Fibroblast of lung (primary cell): ENCODE results near the gene IL31RA. TPM values are rescaled to one million over a fixed set of nuclear protein-coding genes. Genes with fewer than 3 reads are reported as not detected.

ENCODE experiments used
- DNase-seq, 2 donors: peaks; one replicate each; pipeline versions ENCODE4 v3.0.0 to v3.0.0-alpha.2; 2010; ENCODE audit warnings: low read depth in 2 of 2
- H2AFZ ChIP-seq: 2 replicates; pipeline ENCODE4 v1.5.1; 2012; ENCODE audit warnings: low read length, control low read depth, inconsistent platforms
- H3K27ac ChIP-seq: 2 replicates; pipeline ENCODE4 v1.5.1; 2011; ENCODE audit warnings: low read length, control low read depth; ENCODE audit not compliant: insufficient read depth
- H3K27me3 ChIP-seq: 2 replicates; pipeline ENCODE4 v1.5.1; 2011; ENCODE audit warnings: mild to moderate bottlenecking, low read length; ENCODE audit not compliant: control insufficient read depth, insufficient read depth
- H3K36me3 ChIP-seq: 2 replicates; pipeline ENCODE4 v1.5.1; 2011; ENCODE audit warnings: low read length; ENCODE audit not compliant: control insufficient read depth, insufficient read depth
- H3K4me1 ChIP-seq: 2 replicates; pipeline ENCODE4 v1.5.1; 2011; ENCODE audit warnings: low read length; ENCODE audit not compliant: control insufficient read depth, insufficient read depth; ENCODE audit errors: extremely low read depth
- H3K4me2 ChIP-seq: 2 replicates; pipeline ENCODE4 v1.5.1; 2011; ENCODE audit warnings: low read length, control low read depth; ENCODE audit not compliant: insufficient read depth; ENCODE audit errors: extremely low read depth
- H3K4me3 ChIP-seq, 4 experiments: fragments of 200-600 bp in 1 of 4; sonication (generic) in 1 of 4; replicated peaks in 1 of 4; 2 replicates each; pipeline ENCODE4 v1.5.1; 2011 to 2016; ENCODE audit warnings: low read length in 4 of 4, low read depth in 3 of 4, mild to moderate bottlenecking in 3 of 4, control low read depth in 2 of 4, inconsistent platforms in 1 of 4, mixed read lengths in 1 of 4; ENCODE audit not compliant: insufficient read depth in 1 of 4; ENCODE audit errors: control extremely low read depth in 1 of 4
- H3K79me2 ChIP-seq: 2 replicates; pipeline ENCODE4 v1.5.1; 2012; ENCODE audit warnings: mild to moderate bottlenecking, low read length, inconsistent platforms; ENCODE audit not compliant: control insufficient read depth, insufficient read depth
- H3K9ac ChIP-seq: 2 replicates; pipeline ENCODE4 v1.5.1; 2011; ENCODE audit warnings: mild to moderate bottlenecking, low read length, control low read depth; ENCODE audit not compliant: insufficient read depth
- H3K9me3 ChIP-seq: 2 replicates; pipeline ENCODE4 v1.5.1; 2012; ENCODE audit warnings: low read depth, low read length; ENCODE audit not compliant: control insufficient read depth, insufficient read depth
- H4K20me1 ChIP-seq: 2 replicates; pipeline ENCODE4 v1.5.1; 2011; ENCODE audit warnings: low read length; ENCODE audit not compliant: control insufficient read depth, insufficient read depth; ENCODE audit errors: extremely low read depth
- CTCF ChIP-seq, 2 donors: IDR thresholded peaks in 1 of 2; conservative IDR thresholded peaks in 1 of 2; 1 replicate in 1 of 2; 2 replicates in 1 of 2; pipeline ENCODE4 v1.5.1; 2011 to 2012; ENCODE audit warnings: low read length in 2 of 2, control low read depth in 1 of 2, inconsistent platforms in 1 of 2, low read depth in 1 of 2, mild to moderate bottlenecking in 1 of 2
- EZH2 ChIP-seq: IDR thresholded peaks from 2 replicates; pipeline ENCODE4 v1.5.1; 2012; ENCODE audit warnings: low read length, control low read depth, mild to moderate bottlenecking; ENCODE audit errors: missing control alignments
- polyA plus RNA-seq, 2 donors: library from polyadenylated mRNA; depleted of rRNA in 1 of 2; stranded (reverse) in 1 of 2; unstranded in 1 of 2; fragments of >200 nt; gene quantifications; 2 replicates each; pipeline ENCODE4 v1.2.1, GENCODE V29; 2011 to 2012; ENCODE audit warnings: missing spikeins in 1 of 2
- total RNA-seq: library from RNA; depleted of rRNA; stranded (reverse); fragments of >200 nt; gene quantifications from 2 replicates; pipeline ENCODE4 v1.2.1, GENCODE V29; 2014

Gene IL31RA
- total and polyA plus RNA-seq, 2 donors (not counting 1 experiment from before 2014, with no cell fraction given) = 0.28 to 2.6 TPM

GRCh38 chr5:55856516-55857246, 5.5 kb downstream of the IL31RA start:
- no peaks in the 10 kb centered on the region for H3K79me2 ChIP-seq
- H2AFZ ChIP-seq = no peak overlapping the region
- no peak for DNase-seq
- H3K4me2 ChIP-seq = no peak overlapping the region
- TF ChIP-seq CTCF (conservative IDR thresholded peaks at IDR 0.05 in 1 of 2, IDR thresholded peaks at IDR 0.05 in 1 of 2; ENCODE audit: low read depth in 1 of 2, low read length in 2 of 2) = no peak
- no peak for TF ChIP-seq EZH2
- H3K4me1 ChIP-seq = peaks cover 3% of the 10 kb centered on the region
- H3K36me3 ChIP-seq = no peaks in the 10 kb centered on the region
- no peaks in the 10 kb centered on the region for H3K27me3 ChIP-seq
- no peak overlapping the region for H3K4me3 ChIP-seq
- H4K20me1 ChIP-seq = no peaks in the 10 kb centered on the region
- H3K9ac ChIP-seq = no peak overlapping the region
- no peaks in the 10 kb centered on the region for H3K9me3 ChIP-seq
- no peak overlapping the region for H3K27ac ChIP-seq

GRCh38 chr5:55857247-55857640, 6.1 kb downstream of the IL31RA start:
- Histone ChIP-seq H3K9me3 (no peaks in the 10 kb centered on the region), H3K79me2 (no peaks in the 10 kb centered on the region), H4K20me1 (no peaks in the 10 kb centered on the region), H3K4me2 (no peak overlapping the region), H3K27ac (no peak overlapping the region), H3K4me1 (peaks cover 3% of the 10 kb centered on the region), H3K4me3 (no peak overlapping the region), H3K9ac (no peak overlapping the region), H2AFZ (no peak overlapping the region), H3K27me3 (no peaks in the 10 kb centered on the region), H3K36me3 (no peaks in the 10 kb centered on the region)
- TF ChIP-seq CTCF (conservative IDR thresholded peaks at IDR 0.05 in 1 of 2, IDR thresholded peaks at IDR 0.05 in 1 of 2; ENCODE audit: low read depth in 1 of 2, low read length in 2 of 2) = no peak
- TF ChIP-seq EZH2 = no peak
- peak in 1 of 2 donors; percentile 41 for DNase-seq

GRCh38 chr5:55858104-55858503, 6.9 kb downstream of the IL31RA start:
- no peak overlapping the region for H3K4me3 ChIP-seq
- H3K27ac ChIP-seq = no peak overlapping the region
- no peaks in the 10 kb centered on the region for H4K20me1 ChIP-seq
- no peak overlapping the region for H3K4me2 ChIP-seq
- DNase-seq = no peak
- TF ChIP-seq CTCF (conservative IDR thresholded peaks at IDR 0.05 in 1 of 2, IDR thresholded peaks at IDR 0.05 in 1 of 2; ENCODE audit: low read depth in 1 of 2, low read length in 2 of 2) = no peak
- TF ChIP-seq EZH2 = no peak
- no peaks in the 10 kb centered on the region for H3K79me2 ChIP-seq
- H2AFZ ChIP-seq = no peak overlapping the region
- no peaks in the 10 kb centered on the region for H3K9me3 ChIP-seq
- no peaks in the 10 kb centered on the region for H3K36me3 ChIP-seq
- no peaks in the 10 kb centered on the region for H3K27me3 ChIP-seq
- H3K9ac ChIP-seq = no peak overlapping the region
- peaks cover 3% of the 10 kb centered on the region for H3K4me1 ChIP-seq
